MM.1S (cell line): ENCODE results near the gene PSG7.
"Not testable (repeated sequence)": the region's sequence is repeated elsewhere in the genome, so short reads cannot be mapped to it uniquely, and the experiment has no call there.

Experiments
- CTCF ChIP-seq: fragments of 300-600 bp; sonication (generic); IDR thresholded peaks from 2 replicates; pipeline ENCODE4 v1.5.1; 2016; ENCODE audit warnings: antibody characterized with exemption, low read length, mixed read lengths
- EZH2 ChIP-seq: fragments of 300-600 bp; sonication (generic); optimal IDR thresholded peaks from 2 replicates; pipeline ENCODE3; 2017; ENCODE audit warnings: low read depth, mild to moderate bottlenecking, antibody characterized with exemption, low read length, mixed read lengths
- EZH2phosphoT487 ChIP-seq: fragments of 300-600 bp; sonication (generic); IDR thresholded peaks from 2 replicates; pipeline ENCODE4 v1.6.1; 2018; ENCODE audit warnings: antibody characterized with exemption, low read length

- TF ChIP-seq EZH2, CTCF, EZH2phosphoT487: not testable (repeated sequence)
These were observed 37.3 kb downstream of the PSG7 start for GRCh38 chr19:42899674-42900073.
